ENCODE data around the gene ARHGAP35. TPM values are rescaled to one million over a fixed set of nuclear protein-coding genes. Genes with fewer than 3 reads are reported as not detected.

The ARHGAP35 gene
- total RNA-seq, 4 donors from 2014 or later: 30.1 to 45.2 (median 37.2) TPM

DNA sequence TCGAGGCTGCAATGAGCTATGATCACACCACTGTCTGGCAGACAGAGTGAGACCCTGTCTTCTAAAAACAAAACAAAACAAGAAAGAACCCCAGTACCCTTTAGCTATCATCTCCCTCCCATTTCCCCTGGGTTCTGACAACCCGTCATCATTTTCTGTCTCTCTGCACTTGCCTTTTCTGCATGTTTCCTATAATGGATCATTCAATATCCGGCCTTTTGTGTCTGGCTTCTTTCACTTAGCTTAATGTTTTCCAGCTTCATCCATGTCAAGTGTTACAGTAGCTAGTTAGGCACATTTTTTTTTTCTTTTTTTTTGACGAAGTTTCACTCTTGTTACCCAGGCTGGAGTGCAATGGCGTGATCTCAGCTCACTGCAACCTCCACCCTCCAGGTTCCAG lies 26.7 kb upstream of the ARHGAP35 start:
- no peak for DNase-seq (ENCODE audit: low spot score)
- ATAC-seq (ENCODE audit: low FRiP score): no peak

DNA sequence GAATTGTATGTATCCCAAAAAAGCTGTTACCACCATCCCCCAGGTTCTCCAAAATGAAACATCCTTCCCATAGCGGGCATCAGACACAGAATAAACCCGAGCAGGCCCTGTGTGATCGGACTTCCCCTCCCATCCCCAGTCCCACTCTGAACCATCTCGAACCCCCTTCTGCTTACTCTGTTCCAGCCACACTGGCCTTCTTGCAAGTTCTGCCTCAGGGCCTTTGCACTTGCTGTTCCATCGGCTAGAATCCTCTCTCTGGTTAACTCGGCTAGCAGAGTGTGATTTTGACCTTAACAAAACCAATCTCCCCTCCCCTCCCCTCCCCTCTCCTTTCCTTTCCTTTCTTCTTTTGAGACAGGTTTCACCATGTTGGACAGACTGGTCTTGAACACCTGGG lies 25.8 kb upstream of the ARHGAP35 start:
- ATAC-seq (ENCODE audit: low FRiP score): no peak
- TF ChIP-seq, protein P1, sequence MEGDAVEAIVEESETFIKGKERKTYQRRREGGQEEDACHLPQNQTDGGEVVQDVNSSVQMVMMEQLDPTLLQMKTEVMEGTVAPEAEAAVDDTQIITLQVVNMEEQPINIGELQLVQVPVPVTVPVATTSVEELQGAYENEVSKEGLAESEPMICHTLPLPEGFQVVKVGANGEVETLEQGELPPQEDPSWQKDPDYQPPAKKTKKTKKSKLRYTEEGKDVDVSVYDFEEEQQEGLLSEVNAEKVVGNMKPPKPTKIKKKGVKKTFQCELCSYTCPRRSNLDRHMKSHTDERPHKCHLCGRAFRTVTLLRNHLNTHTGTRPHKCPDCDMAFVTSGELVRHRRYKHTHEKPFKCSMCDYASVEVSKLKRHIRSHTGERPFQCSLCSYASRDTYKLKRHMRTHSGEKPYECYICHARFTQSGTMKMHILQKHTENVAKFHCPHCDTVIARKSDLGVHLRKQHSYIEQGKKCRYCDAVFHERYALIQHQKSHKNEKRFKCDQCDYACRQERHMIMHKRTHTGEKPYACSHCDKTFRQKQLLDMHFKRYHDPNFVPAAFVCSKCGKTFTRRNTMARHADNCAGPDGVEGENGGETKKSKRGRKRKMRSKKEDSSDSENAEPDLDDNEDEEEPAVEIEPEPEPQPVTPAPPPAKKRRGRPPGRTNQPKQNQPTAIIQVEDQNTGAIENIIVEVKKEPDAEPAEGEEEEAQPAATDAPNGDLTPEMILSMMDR (IDR thresholded peaks at IDR 0.05): no peak
- no peak for DNase-seq (ENCODE audit: low spot score)

More for the DNA sequence above, 26.7 kb upstream of the ARHGAP35 start:
- TF ChIP-seq, protein P1 (IDR thresholded peaks at IDR 0.05): no peak

DNA sequence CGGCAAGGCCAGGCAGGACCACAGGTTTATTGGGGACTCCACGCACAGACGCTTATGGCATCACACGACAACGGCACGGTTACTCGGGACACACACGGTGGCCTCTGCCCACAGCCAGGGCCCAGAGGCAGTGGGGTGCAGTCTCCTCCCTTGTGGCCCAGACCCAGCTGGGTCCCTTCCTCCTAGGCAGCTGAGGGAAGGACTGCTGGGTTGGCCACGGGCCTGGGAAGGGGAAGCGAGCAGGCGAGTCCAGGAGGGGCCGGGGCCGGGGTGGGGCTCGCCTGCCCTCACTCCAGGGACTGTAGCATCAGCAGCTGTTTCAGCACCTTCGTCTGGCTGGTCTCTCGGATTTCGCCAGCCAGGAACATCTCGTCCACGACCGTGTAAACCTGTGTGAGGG lies 22.6 kb upstream of the ARHGAP35 start:
- TF ChIP-seq, protein P1 (IDR thresholded peaks at IDR 0.05): no peak
- ATAC-seq (ENCODE audit: low FRiP score) (no peak), DNase-seq (ENCODE audit: low spot score) (no peak)

DNA sequence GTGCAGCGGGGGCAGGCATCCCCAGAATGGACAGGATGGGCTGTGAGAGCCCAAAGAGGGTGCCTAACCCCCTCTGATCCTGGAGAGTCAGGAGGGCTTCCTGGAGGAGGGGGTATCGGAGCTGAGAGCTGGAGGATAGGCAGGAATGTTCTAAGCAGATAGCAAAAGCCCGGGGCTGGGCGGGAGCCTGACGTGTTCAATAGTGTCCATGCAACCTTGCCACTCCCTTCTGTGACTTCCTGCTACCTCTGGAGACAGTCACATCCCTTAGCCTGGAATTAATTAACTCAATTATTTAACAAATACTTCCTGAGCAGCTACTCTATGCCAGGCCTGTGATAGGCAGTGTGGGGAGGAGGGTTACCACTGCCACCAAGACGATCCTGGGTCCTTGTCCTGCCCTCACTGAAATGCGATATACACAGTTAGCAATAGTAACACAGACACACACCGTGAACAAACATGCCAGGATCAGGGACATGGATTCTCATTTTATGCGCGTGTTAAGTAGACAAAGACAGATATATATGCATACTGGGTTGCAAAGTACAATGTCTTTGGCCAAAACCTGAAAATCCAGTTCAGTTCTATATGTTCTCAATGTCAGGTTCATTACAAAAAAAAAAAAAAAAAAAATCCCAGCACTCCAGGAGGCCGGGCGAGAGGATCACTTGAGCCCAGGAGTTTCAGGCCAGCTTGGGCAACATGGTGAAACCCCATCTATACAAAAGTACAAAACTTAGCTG lies 20.9 kb upstream of the ARHGAP35 start:
- TF ChIP-seq, protein P1 (IDR thresholded peaks at IDR 0.05): no peak
- no peak for ATAC-seq (ENCODE audit: low FRiP score)
- no peak for DNase-seq (ENCODE audit: low spot score)

DNA sequence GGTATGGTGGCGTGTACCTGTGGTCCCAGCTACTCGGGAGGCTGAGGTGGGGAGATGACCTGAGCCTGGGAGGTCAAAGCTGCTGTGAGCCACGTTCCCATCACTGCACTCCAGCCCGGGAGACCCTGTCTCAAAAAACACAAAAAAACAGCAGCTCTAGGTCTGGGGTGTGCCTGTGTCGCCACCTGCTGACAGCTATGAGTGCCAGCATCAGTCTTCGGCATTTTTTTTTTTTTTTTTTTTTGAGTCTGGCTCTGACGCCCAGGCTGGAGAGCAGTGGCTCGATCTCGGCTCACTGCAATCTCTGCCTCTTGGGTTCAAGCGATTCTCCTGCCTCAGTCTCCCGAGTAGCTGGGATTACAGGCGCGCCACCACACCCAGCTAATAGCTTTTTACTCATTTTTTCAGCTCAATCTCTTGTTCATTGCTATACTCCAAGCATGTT lies 20.3 kb upstream of the ARHGAP35 start:
- DNase-seq (ENCODE audit: low spot score) (no peak), ATAC-seq (ENCODE audit: low FRiP score) (no peak)
- TF ChIP-seq, protein P1 (IDR thresholded peaks at IDR 0.05): peak in 1 of 3 donors; percentile 9

DNA sequence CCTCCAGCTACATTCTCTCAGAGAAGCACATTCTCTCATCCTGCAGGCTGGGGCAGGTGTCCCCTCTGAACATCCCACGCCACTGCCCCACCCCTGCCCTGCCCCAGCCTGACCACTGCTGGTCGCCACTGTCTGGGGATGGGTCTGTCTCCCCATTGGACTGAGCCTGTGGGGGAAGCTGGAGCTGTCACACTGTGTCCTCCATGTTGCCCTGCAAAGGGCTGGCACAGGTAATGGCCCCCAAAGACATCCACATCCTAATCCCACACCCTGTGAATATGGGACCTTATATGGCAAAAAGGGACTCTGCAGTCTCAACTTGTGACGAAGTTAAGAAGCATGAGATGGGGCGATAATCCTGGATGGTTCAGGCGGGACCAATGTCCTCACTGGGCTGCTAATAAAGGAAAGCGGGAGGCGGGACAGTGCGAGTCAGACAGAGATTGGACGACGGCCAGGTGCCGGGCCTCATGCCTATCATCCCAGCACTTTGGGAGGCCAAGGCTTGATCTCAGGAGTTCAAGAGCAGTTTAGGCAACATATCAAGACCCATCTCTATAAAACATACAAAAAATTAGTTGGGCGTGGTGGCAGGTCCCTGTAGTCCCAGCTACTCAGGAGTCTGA lies 19.2 kb upstream of the ARHGAP35 start:
- TF ChIP-seq, protein P1 (IDR thresholded peaks at IDR 0.05): no peak
- DNase-seq (ENCODE audit: low spot score) (no peak), ATAC-seq (ENCODE audit: low FRiP score) (no peak)

DNA sequence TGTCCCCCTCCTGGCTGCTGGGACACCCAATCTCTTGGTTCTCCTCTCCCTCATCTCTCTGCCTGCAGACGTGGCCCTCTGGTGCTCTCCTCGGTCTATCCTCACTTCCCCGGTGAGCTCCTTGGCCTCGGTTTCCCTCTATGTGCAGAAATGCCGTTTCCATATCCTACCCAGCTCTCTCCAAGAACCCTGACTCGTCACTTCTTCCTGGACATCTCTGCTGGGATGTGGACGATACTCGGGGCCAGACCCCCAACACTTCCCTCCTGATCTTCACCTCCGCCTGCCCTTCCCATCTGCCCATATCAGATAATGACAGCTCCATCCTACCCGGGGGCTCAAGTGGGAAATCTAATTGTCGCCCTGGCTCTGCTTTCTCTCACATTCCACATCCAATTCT lies 18.0 kb upstream of the ARHGAP35 start:
- no peak for DNase-seq (ENCODE audit: low spot score)
- TF ChIP-seq, protein P1 (IDR thresholded peaks at IDR 0.05): no peak
- ATAC-seq (ENCODE audit: low FRiP score): no peak

Data from omental fat pad (tissue), 4 donors.